GM10266 (cell line): ENCODE data around the gene CALN1.

ENCODE experiments used
- DNase-seq: peaks from one replicate; pipeline ENCODE4 v3.0.0; 2012; ENCODE audit errors: extremely low spot score
- CTCF ChIP-seq: IDR thresholded peaks from 2 replicates; pipeline ENCODE4 v1.5.1; 2012; ENCODE audit warnings: mild to moderate bottlenecking, low read depth; ENCODE audit not compliant: control insufficient read depth, insufficient read depth; ENCODE audit errors: missing control alignments

CALN1 gene

GRCh38 chr7:71896535-71896934 is 515.6 kb downstream of the CALN1 start:
- TF ChIP-seq CTCF: no peak
- no peak for DNase-seq

GRCh38 chr7:71886046-71886445 is 526.1 kb downstream of the CALN1 start:
- no peak for DNase-seq
- no peak for TF ChIP-seq CTCF

GRCh38 chr7:71885487-71885886 is 526.7 kb downstream of the CALN1 start:
- no peak for TF ChIP-seq CTCF
- DNase-seq: no peak

GRCh38 chr7:71883415-71883814 is 528.7 kb downstream of the CALN1 start:
- DNase-seq: no peak
- TF ChIP-seq CTCF: no peak

- DNase-seq: no peak
- no peak for TF ChIP-seq CTCF
Observed at GRCh38 chr7:71871446-71871845, 540.7 kb downstream of the CALN1 start.

GRCh38 chr7:71870812-71871211 is 541.3 kb downstream of the CALN1 start:
- DNase-seq: no peak
- TF ChIP-seq CTCF: no peak

- DNase-seq: no peak
- TF ChIP-seq CTCF: no peak
Observed at GRCh38 chr7:71868797-71869196, 543.3 kb downstream of the CALN1 start.
